Coronary artery (tissue), 2 donors: ENCODE measurements around the gene DAPL1.
A peak's percentile ranks its signal among the peaks of the same experiment; 100 is the strongest.

ENCODE experiments used
- DNase-seq: peaks from one replicate; pipeline ENCODE4 v3.0.0-alpha.2; 2017; ENCODE audit warnings: low spot score
- H3K27ac ChIP-seq, 2 donors: fragments of 200-600 bp; sonication (generic); one replicate each; pipeline ENCODE4 v1.5.1; 2016 to 2019
- H3K4me3 ChIP-seq: fragments of 200-600 bp; sonication (generic); 2 replicates; pipeline ENCODE4 v1.5.1; 2016; ENCODE audit warnings: mild to moderate bottlenecking, moderate library complexity
- CTCF ChIP-seq: fragments of 200-600 bp; sonication (generic); IDR thresholded peaks from one replicate; pipeline ENCODE4 v1.5.1; 2019; ENCODE audit warnings: antibody characterized with exemption

The DAPL1 gene

GRCh38 chr2:158795195-158795924 lies at the start of gene DAPL1:
Gene DAPL1 (plus strand): TSS chr2:158795317. CDS start chr2:158795373, 56 bp downstream.
- H3K27ac ChIP-seq = no peak within 1 kb of the TSS
- H3K4me3 ChIP-seq = peak within 1 kb of the TSS; percentile 48
- no peak for TF ChIP-seq CTCF
- DNase-seq = no peak

- no peak overlapping the region for H3K27ac ChIP-seq
- no peak for TF ChIP-seq CTCF
- DNase-seq = no peak
- H3K4me3 ChIP-seq = no peak overlapping the region
These were observed 49.2 kb upstream of the DAPL1 start for GRCh38 chr2:158745866-158746382.

- Histone ChIP-seq H3K4me3 (no peak overlapping the region), H3K27ac (no peak overlapping the region)
- DNase-seq = no peak
- TF ChIP-seq CTCF = no peak
These were observed 48.6 kb upstream of the DAPL1 start for GRCh38 chr2:158746488-158746887.

- no peak for TF ChIP-seq CTCF
- no peak overlapping the region for H3K4me3 ChIP-seq
- DNase-seq = no peak
- H3K27ac ChIP-seq = no peak overlapping the region
These were observed 47.8 kb upstream of the DAPL1 start for GRCh38 chr2:158747281-158747680.

- Histone ChIP-seq H3K27ac (no peak overlapping the region), H3K4me3 (no peak overlapping the region)
- TF ChIP-seq CTCF = no peak
- DNase-seq = no peak
These were observed 46.1 kb upstream of the DAPL1 start for GRCh38 chr2:158748926-158749590.

GRCh38 chr2:158750458-158751125 lies 44.5 kb upstream of the DAPL1 start:
- Histone ChIP-seq H3K27ac (no peak overlapping the region), H3K4me3 (no peak overlapping the region)
- DNase-seq = no peak
- no peak for TF ChIP-seq CTCF
